Endothelial cell of umbilical vein (primary cell): Measurements from ENCODE around the gene DIP2C. TPM values are rescaled to one million over a fixed set of nuclear protein-coding genes. Genes with fewer than 3 reads are reported as not detected.

Experiments
- BruUV-seq: library from RNA; stranded (reverse); fragments of 400-500 nt; replicated peaks from 2 replicates; lab custom pipeline; 2021; lab: Mats Ljungman, UMichigan
- CTCF ChIA-PET: fragments of 300-600, 350-600 bp; sonication (Branson Sonifier 250); formaldehyde crosslinking; loops from one replicate; lab custom pipeline; 2021; ENCODE audit warnings: antibody characterized with exemption, inconsistent platforms; lab: Charles Lee
- POLR2A ChIA-PET: fragments of 300-600, 350-600 bp; sonication (Branson Sonifier 250); formaldehyde crosslinking; loops from one replicate; lab custom pipeline; 2021; ENCODE audit warnings: antibody characterized with exemption, inconsistent platforms; lab: Charles Lee
- DNase-seq: peaks from one replicate; pipeline ENCODE4 v3.0.0-alpha.2; 2011; ENCODE audit warnings: low read depth, low spot score
- FAIRE-seq: peaks from 2 replicates; lab custom pipeline; 2011; peaks lifted over from hg19 to GRCh38; lab: Jason Lieb, UNC
- H2AFZ ChIP-seq: 2 replicates; pipeline ENCODE4 v1.6.0; 2012; ENCODE audit warnings: low read depth, low read length, control low read depth, inconsistent platforms
- H3K27ac ChIP-seq: 2 replicates; pipeline ENCODE4 v1.5.1; 2011; ENCODE audit warnings: low read depth, mild to moderate bottlenecking, control low read depth, low read length, moderate library complexity; ENCODE audit not compliant: insufficient read depth
- H3K27me3 ChIP-seq, 2 experiments: 2 replicates each; pipeline versions ENCODE4 v1.6.0 to v1.6.1; 2011; ENCODE audit warnings: low read length in 2 of 2, mixed read lengths in 1 of 2; ENCODE audit not compliant: control insufficient read depth in 2 of 2, insufficient read depth in 2 of 2
- H3K36me3 ChIP-seq, 2 experiments: 2 replicates in 1 of 2; 3 replicates in 1 of 2; pipeline ENCODE4 v1.5.1; 2011; ENCODE audit warnings: low read length in 2 of 2, mild to moderate bottlenecking in 1 of 2, moderate library complexity in 1 of 2; ENCODE audit not compliant: control insufficient read depth in 2 of 2, insufficient read depth in 2 of 2; ENCODE audit errors: extremely low read depth in 1 of 2
- H3K4me1 ChIP-seq: 3 replicates; pipeline ENCODE4 v1.5.1; 2011; ENCODE audit warnings: mild to moderate bottlenecking, low read length; ENCODE audit not compliant: control insufficient read depth, insufficient read depth; ENCODE audit errors: extremely low read depth
- H3K4me2 ChIP-seq: 2 replicates; pipeline ENCODE4 v1.6.1; 2011; ENCODE audit warnings: low read length, control low read depth, mixed read lengths; ENCODE audit not compliant: insufficient read depth
- H3K4me3 ChIP-seq, 3 experiments: fragments of 200-600 bp in 1 of 3; sonication (generic), shearing (Covaris generic) in 1 of 3; replicated peaks in 1 of 3; 2 replicates each; pipeline ENCODE4 v1.5.1; 2011 to 2016; ENCODE audit warnings: control low read depth in 3 of 3, low read length in 3 of 3, mild to moderate bottlenecking in 2 of 3, inconsistent platforms in 1 of 3, low read depth in 1 of 3, moderate library complexity in 1 of 3; ENCODE audit not compliant: insufficient read depth in 1 of 3
- H3K79me2 ChIP-seq: 2 replicates; pipeline ENCODE4 v1.6.0; 2012; ENCODE audit warnings: low read length, inconsistent platforms; ENCODE audit not compliant: control insufficient read depth, insufficient read depth
- H3K9ac ChIP-seq: replicated peaks from 2 replicates; pipeline ENCODE3; 2011; ENCODE audit warnings: low read length, control low read depth; ENCODE audit not compliant: insufficient read depth; ENCODE audit errors: extremely low read depth
- H3K9me1 ChIP-seq: replicated peaks from 3 replicates; pipeline ENCODE4 v1.6.0; 2011; ENCODE audit warnings: mild to moderate bottlenecking, low read length; ENCODE audit not compliant: control insufficient read depth, insufficient read depth; ENCODE audit errors: extremely low read depth
- H3K9me3 ChIP-seq: replicated peaks from 2 replicates; pipeline ENCODE4 v1.5.1; 2012; ENCODE audit warnings: low read length, inconsistent platforms; ENCODE audit not compliant: control insufficient read depth, insufficient read depth
- H4K20me1 ChIP-seq: replicated peaks from 2 replicates; pipeline ENCODE3; 2011; ENCODE audit warnings: mild to moderate bottlenecking, low read length; ENCODE audit not compliant: control insufficient read depth, insufficient read depth; ENCODE audit errors: extremely low read depth
- CTCF ChIP-seq, 2 donors: IDR thresholded peaks; 1 replicate in 1 of 2; 2 replicates in 1 of 2; pipeline ENCODE4 v1.5.1; 2011; ENCODE audit warnings: low read length in 2 of 2, mild to moderate bottlenecking in 2 of 2, moderate library complexity in 2 of 2, control low read depth in 1 of 2, inconsistent platforms in 1 of 2, low read depth in 1 of 2; ENCODE audit not compliant: insufficient read depth in 1 of 2; ENCODE audit errors: extremely low read depth in 1 of 2
- FOS ChIP-seq: IDR thresholded peaks from 2 replicates; pipeline ENCODE4 v1.6.1; 2011; ENCODE audit warnings: mild to moderate bottlenecking, low read length, moderate library complexity, borderline replicate concordance; ENCODE audit not compliant: insufficient read depth
- GATA2 ChIP-seq: IDR thresholded peaks from 2 replicates; pipeline ENCODE4 v1.7.0; 2011; ENCODE audit warnings: low read depth, mild to moderate bottlenecking, moderate library complexity, mixed read lengths, low read length; ENCODE audit not compliant: insufficient read length, insufficient read depth
- JUN ChIP-seq: IDR thresholded peaks from 2 replicates; pipeline ENCODE4 v1.6.1; 2011; ENCODE audit warnings: borderline replicate concordance, low read depth; ENCODE audit not compliant: insufficient read length, insufficient read depth
- MYC ChIP-seq: IDR thresholded peaks from one replicate; pipeline ENCODE4 v1.6.1; 2011; ENCODE audit warnings: mild to moderate bottlenecking, low read depth, low read length
- POLR2AphosphoS5 ChIP-seq: IDR thresholded peaks from 2 replicates; pipeline ENCODE4 v1.6.1; 2012; ENCODE audit warnings: low read depth, mild to moderate bottlenecking, control low read depth, low read length, moderate library complexity; ENCODE audit not compliant: insufficient read depth
- dilution Hi-C: fragments of 300-500 bp; cut with MboI; formaldehyde crosslinking; loops from one replicate; pipeline ENCODE4 v1.15.0; 2019; ENCODE audit warnings: low sequenced_read_pairs; ENCODE audit not compliant: extremely low pct_ligation_motif_present
- intact Hi-C: fragments of 100-400 bp; cut with micrococcal nuclease; formaldehyde crosslinking; loops from one replicate; pipeline ENCODE4 v1.10.0; 2022
- polyA plus RNA-seq, 4 experiments: library from polyadenylated mRNA; depleted of rRNA in 3 of 4; stranded (reverse) in 3 of 4; unstranded in 1 of 4; fragments of >200 nt; gene quantifications; 2 replicates each; pipeline versions ENCODE4 v1.2.1 to v1.2.3, GENCODE V29; 2011 to 2012; ENCODE audit warnings: missing spikeins in 1 of 4
- total RNA-seq: library from RNA; stranded (reverse); gene quantifications from 2 replicates; pipeline ENCODE4 v1.2.3, GENCODE V29; 2021

Gene DIP2C
- total and polyA plus RNA-seq, 2 donors (not counting 3 experiments of a cell fraction or from before 2014, with no cell fraction given) = 3.6 to 10.7 TPM

DNA sequence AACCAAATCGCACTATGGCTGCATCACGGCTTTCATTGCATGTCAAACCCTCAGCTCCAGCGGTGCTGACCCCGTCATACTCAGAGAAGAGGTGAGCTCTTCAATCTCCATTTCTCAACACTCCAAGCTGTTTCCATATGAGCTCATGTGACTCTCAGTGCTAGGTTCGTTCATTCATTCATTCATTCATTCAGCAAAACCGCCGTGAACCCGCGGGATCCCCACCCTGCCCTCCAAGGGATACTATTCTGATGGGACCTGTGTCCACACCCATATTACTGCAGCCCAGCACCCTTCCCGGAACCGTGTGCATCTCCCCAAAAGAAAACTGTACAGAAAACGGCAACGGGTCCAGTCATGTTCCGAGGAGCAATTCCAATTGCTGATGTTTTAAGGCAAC is 184.7 kb downstream of the DIP2C start:
- TF ChIP-seq POLR2AphosphoS5 = no peak
- no peak for TF ChIP-seq MYC
- TF ChIP-seq FOS = no peak
- no peak for TF ChIP-seq GATA2
- TF ChIP-seq JUN = no peak
- BruUV-seq = no TSS peak
- POLR2A ChIA-PET = no interaction called here
- H3K9me3 ChIP-seq = no peaks in the 10 kb centered on the region
- no peaks in the 10 kb centered on the region for H3K79me2 ChIP-seq
- no peak overlapping the region for H3K9ac ChIP-seq
- CTCF ChIA-PET = no interaction called here
- no peaks in the 10 kb centered on the region for H3K27me3 ChIP-seq
- no peaks in the 10 kb centered on the region for H4K20me1 ChIP-seq
- no peaks in the 10 kb centered on the region for H3K36me3 ChIP-seq
- DNase-seq (no peak), FAIRE-seq (no peak)
- H3K4me1 ChIP-seq = peaks cover 12% of the 10 kb centered on the region
- intact Hi-C loops (no loop called here), dilution Hi-C loops (no loop called here)
- no peak overlapping the region for H3K4me2 ChIP-seq
- H3K4me3 ChIP-seq = no peak overlapping the region
- H2AFZ ChIP-seq = no peak overlapping the region
- H3K9me1 ChIP-seq = no peaks in the 10 kb centered on the region
- H3K27ac ChIP-seq = no peak overlapping the region

GRCh38 chr10:504121-504611 is 185.3 kb downstream of the DIP2C start:
- BruUV-seq = no TSS peak
- Histone ChIP-seq H3K9me1 (no peaks in the 10 kb centered on the region), H3K4me3 (no peak overlapping the region), H3K79me2 (no peaks in the 10 kb centered on the region), H3K27me3 (no peaks in the 10 kb centered on the region), H3K36me3 (no peaks in the 10 kb centered on the region), H2AFZ (no peak overlapping the region), H4K20me1 (no peaks in the 10 kb centered on the region), H3K4me1 (peaks cover 12% of the 10 kb centered on the region), H3K9ac (no peak overlapping the region), H3K4me2 (no peak overlapping the region), H3K27ac (no peak overlapping the region), H3K9me3 (no peaks in the 10 kb centered on the region)
- FAIRE-seq = no peak
- CTCF ChIA-PET = no interaction called here
- no peak for DNase-seq
- dilution Hi-C loops (no loop called here), intact Hi-C loops (no loop called here)
- TF ChIP-seq JUN = no peak
- TF ChIP-seq CTCF (IDR thresholded peaks at IDR 0.05; ENCODE audit: extremely low read depth in 1 of 2, insufficient read depth in 1 of 2, low read depth in 1 of 2, low read length in 2 of 2) = no peak
- TF ChIP-seq GATA2 = no peak
- POLR2A ChIA-PET = no interaction called here
